Liver (tissue), 9 donors: ENCODE data around the gene GRK3. TPM values are rescaled to one million over a fixed set of nuclear protein-coding genes. Genes with fewer than 3 reads are reported as not detected.
"Not testable (repeated sequence)": the region's sequence is repeated elsewhere in the genome, so short reads cannot be mapped to it uniquely, and the experiment has no call there.

Experiments
- DNase-seq: peaks from one replicate; pipeline ENCODE4 v3.0.0-alpha.2; 2017; ENCODE audit warnings: low spot score
- H3K27ac ChIP-seq, 2 donors: one replicate each; pipeline ENCODE4 v1.7.0; 2013; ENCODE audit warnings: inconsistent platforms in 2 of 2, low read length in 2 of 2, control low read depth in 1 of 2, low read depth in 1 of 2, mild to moderate bottlenecking in 1 of 2
- H3K27me3 ChIP-seq, 4 donors: one replicate each; pipeline versions ENCODE4 v1.6.1 to v1.7.0; 2013; ENCODE audit warnings: low read length in 3 of 4, inconsistent platforms in 1 of 4, mild to moderate bottlenecking in 1 of 4, moderate library complexity in 1 of 4; ENCODE audit not compliant: control insufficient read depth in 4 of 4, insufficient read depth in 4 of 4
- H3K36me3 ChIP-seq, 4 donors: one replicate each; pipeline versions ENCODE4 v1.6.1 to v1.7.0; 2013; ENCODE audit warnings: low read length in 3 of 4, mild to moderate bottlenecking in 3 of 4, low read depth in 1 of 4, moderate library complexity in 1 of 4; ENCODE audit not compliant: control insufficient read depth in 4 of 4, insufficient read depth in 3 of 4
- H3K4me1 ChIP-seq, 4 donors: one replicate each; pipeline versions ENCODE4 v1.6.1 to v1.7.0; 2013; ENCODE audit warnings: low read length in 3 of 4, mild to moderate bottlenecking in 3 of 4, moderate library complexity in 1 of 4; ENCODE audit not compliant: control insufficient read depth in 4 of 4, insufficient read depth in 4 of 4
- H3K4me3 ChIP-seq, 3 donors: one replicate each; pipeline versions ENCODE4 v1.6.1 to v1.7.0; 2013; ENCODE audit warnings: low read length in 3 of 3, control low read depth in 1 of 3, low read depth in 1 of 3, mild to moderate bottlenecking in 1 of 3
- H3K9ac ChIP-seq, 2 donors: one replicate each; pipeline ENCODE4 v1.7.0; 2013; ENCODE audit warnings: low read length in 2 of 2, mild to moderate bottlenecking in 2 of 2, moderate library complexity in 2 of 2, control low read depth in 1 of 2, low read depth in 1 of 2
- H3K9me3 ChIP-seq, 4 donors: one replicate each; pipeline versions ENCODE4 v1.6.1 to v1.7.0; 2013; ENCODE audit warnings: low read length in 3 of 4; ENCODE audit not compliant: control insufficient read depth in 4 of 4
- CTCF ChIP-seq: fragments of 150-350 bp; IDR thresholded peaks from 2 replicates; pipeline ENCODE4 v1.5.1; 2017; ENCODE audit warnings: improper control_type of control experiment, low read depth, low read length; ENCODE audit not compliant: missing input control
- FOXA1 ChIP-seq: IDR thresholded peaks from 2 replicates; pipeline ENCODE4 v1.6.1; 2016; ENCODE audit warnings: antibody characterized with exemption
- FOXA2 ChIP-seq: IDR thresholded peaks from 2 replicates; pipeline ENCODE4 v1.6.1; 2016; ENCODE audit warnings: antibody characterized with exemption
- GABPA ChIP-seq, 2 donors: IDR thresholded peaks in 1 of 2; conservative IDR thresholded peaks in 1 of 2; 2 replicates each; pipeline ENCODE4 v1.6.1; 2016; ENCODE audit warnings: antibody characterized with exemption in 2 of 2, mild to moderate bottlenecking in 1 of 2, moderate library complexity in 1 of 2
- JUND ChIP-seq, 2 donors: IDR thresholded peaks; 2 replicates each; pipeline ENCODE4 v1.6.1; 2016; ENCODE audit warnings: antibody characterized with exemption in 2 of 2
- NR2F2 ChIP-seq: IDR thresholded peaks from 2 replicates; pipeline ENCODE4 v1.6.1; 2016; ENCODE audit warnings: antibody characterized with exemption
- RXRA ChIP-seq, 2 donors: IDR thresholded peaks; 2 replicates each; pipeline ENCODE4 v1.6.1; 2017 to 2018; ENCODE audit warnings: antibody characterized with exemption in 2 of 2, mild to moderate bottlenecking in 1 of 2
- TAF1 ChIP-seq: conservative IDR thresholded peaks from 2 replicates; pipeline ENCODE4 v1.6.1; 2016; ENCODE audit warnings: antibody characterized with exemption, mild to moderate bottlenecking
- YY1 ChIP-seq: IDR thresholded peaks from 2 replicates; pipeline ENCODE4 v1.6.1; 2016; ENCODE audit warnings: antibody characterized with exemption, mild to moderate bottlenecking
- WGBS: extraction: QIAGEN DNeasy Blood & Tissue Kit; methylation state at CpG from one replicate; pipeline ENCODE4 v1.1.7; 2013; 5-methylcytosine and 5-hydroxymethylcytosine counted together
- polyA plus RNA-seq, 2 donors: library from polyadenylated mRNA; stranded (reverse) in 1 of 2; unstranded in 1 of 2; fragments of 200-250 nt in 1 of 2; fragments of >200 nt in 1 of 2; fragmentation: Nextera tagmentation in 1 of 2; extraction: Ambion mirVana in 1 of 2; gene quantifications; one replicate each; pipeline versions ENCODE4 v1.2.1 to v1.2.3, GENCODE V29; 2013 to 2015
- total RNA-seq, 2 donors: library from RNA; depleted of rRNA; stranded (reverse); fragments of >200 nt; gene quantifications; one replicate each; pipeline ENCODE4 v1.2.3, GENCODE V29; 2014
- TF ChIP-seq, protein P1 (sequence below): IDR thresholded peaks from 2 replicates; pipeline ENCODE4 v1.6.1; 2016; ENCODE audit warnings: antibody characterized with exemption
- TF ChIP-seq, protein P2 (sequence below): IDR thresholded peaks from 2 replicates; pipeline ENCODE4 v1.6.1; 2016; ENCODE audit warnings: antibody characterized with exemption
- donor health status: healthy.
- donor health status: healthy.
- donor health status: healthy.
- donor health status: healthy.
- donor health status: healthy.

Gene GRK3
- total and polyA plus RNA-seq, 4 donors: 0.79 to 6.5 (median 2.4) TPM

GRCh38 chr22:25529541-25530137 lies 34.8 kb upstream of the GRK3 start:
- 97% methylated on average over 4 of the region's 4 CpGs for WGBS
- H3K27me3 ChIP-seq, H3K4me3 ChIP-seq, H3K27ac ChIP-seq, H3K4me1 ChIP-seq, DNase-seq, H3K9me3 ChIP-seq, H3K36me3 ChIP-seq, H3K9ac ChIP-seq: not testable (repeated sequence)

- H3K9ac ChIP-seq, H3K4me3 ChIP-seq, H3K27me3 ChIP-seq, H3K36me3 ChIP-seq, H3K27ac ChIP-seq, DNase-seq, H3K4me1 ChIP-seq, H3K9me3 ChIP-seq: not testable (repeated sequence)
- WGBS: 83% methylated on average over 3 of the region's 4 CpGs
These were observed 32.8 kb upstream of the GRK3 start for GRCh38 chr22:25531677-25532076.

GRCh38 chr22:25534724-25535123 lies 29.8 kb upstream of the GRK3 start:
- H3K27ac ChIP-seq: no peak overlapping the region
- no peaks in the 10 kb centered on the region for H3K36me3 ChIP-seq
- no peaks in the 10 kb centered on the region for H3K9me3 ChIP-seq
- TF ChIP-seq CTCF: no peak
- TF ChIP-seq FOXA1: no peak
- TF ChIP-seq TAF1: no peak
- TF ChIP-seq, protein P1, sequence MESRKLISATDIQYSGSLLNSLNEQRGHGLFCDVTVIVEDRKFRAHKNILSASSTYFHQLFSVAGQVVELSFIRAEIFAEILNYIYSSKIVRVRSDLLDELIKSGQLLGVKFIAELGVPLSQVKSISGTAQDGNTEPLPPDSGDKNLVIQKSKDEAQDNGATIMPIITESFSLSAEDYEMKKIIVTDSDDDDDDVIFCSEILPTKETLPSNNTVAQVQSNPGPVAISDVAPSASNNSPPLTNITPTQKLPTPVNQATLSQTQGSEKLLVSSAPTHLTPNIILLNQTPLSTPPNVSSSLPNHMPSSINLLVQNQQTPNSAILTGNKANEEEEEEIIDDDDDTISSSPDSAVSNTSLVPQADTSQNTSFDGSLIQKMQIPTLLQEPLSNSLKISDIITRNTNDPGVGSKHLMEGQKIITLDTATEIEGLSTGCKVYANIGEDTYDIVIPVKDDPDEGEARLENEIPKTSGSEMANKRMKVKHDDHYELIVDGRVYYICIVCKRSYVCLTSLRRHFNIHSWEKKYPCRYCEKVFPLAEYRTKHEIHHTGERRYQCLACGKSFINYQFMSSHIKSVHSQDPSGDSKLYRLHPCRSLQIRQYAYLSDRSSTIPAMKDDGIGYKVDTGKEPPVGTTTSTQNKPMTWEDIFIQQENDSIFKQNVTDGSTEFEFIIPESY: no peak
- no peak for TF ChIP-seq GABPA (IDR thresholded peaks at IDR 0.05 in 1 of 2, conservative IDR thresholded peaks at IDR 0.05 in 1 of 2)
- TF ChIP-seq JUND (IDR thresholded peaks at IDR 0.05): no peak
- TF ChIP-seq, protein P2, sequence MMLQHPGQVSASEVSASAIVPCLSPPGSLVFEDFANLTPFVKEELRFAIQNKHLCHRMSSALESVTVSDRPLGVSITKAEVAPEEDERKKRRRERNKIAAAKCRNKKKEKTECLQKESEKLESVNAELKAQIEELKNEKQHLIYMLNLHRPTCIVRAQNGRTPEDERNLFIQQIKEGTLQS: no peak
- TF ChIP-seq YY1: no peak
- no peak for TF ChIP-seq FOXA2
- TF ChIP-seq RXRA (IDR thresholded peaks at IDR 0.05): no peak
- TF ChIP-seq NR2F2: no peak
- H3K9ac ChIP-seq: no peak overlapping the region
- no peaks in the 10 kb centered on the region for H3K27me3 ChIP-seq
- no peak overlapping the region for H3K4me3 ChIP-seq
- WGBS: 89% methylated on average over 3 of the region's 3 CpGs
- DNase-seq: no peak
- no peaks in the 10 kb centered on the region for H3K4me1 ChIP-seq
